Anterior cingulate cortex (tissue), 58 donors: ENCODE results near the gene SRR.
"Not testable (repeated sequence)": the region's sequence is repeated elsewhere in the genome, so short reads cannot be mapped to it uniquely, and the experiment has no call there.

Experiments
- DNase-seq, 58 donors: peaks; one replicate each; lab custom pipeline; 2025; lab: John Stamatoyannopoulos, UW

The SRR gene, protein sequence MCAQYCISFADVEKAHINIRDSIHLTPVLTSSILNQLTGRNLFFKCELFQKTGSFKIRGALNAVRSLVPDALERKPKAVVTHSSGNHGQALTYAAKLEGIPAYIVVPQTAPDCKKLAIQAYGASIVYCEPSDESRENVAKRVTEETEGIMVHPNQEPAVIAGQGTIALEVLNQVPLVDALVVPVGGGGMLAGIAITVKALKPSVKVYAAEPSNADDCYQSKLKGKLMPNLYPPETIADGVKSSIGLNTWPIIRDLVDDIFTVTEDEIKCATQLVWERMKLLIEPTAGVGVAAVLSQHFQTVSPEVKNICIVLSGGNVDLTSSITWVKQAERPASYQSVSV

GRCh38 chr17:2303204-2304188 lies at the start of gene SRR, which contains the start of gene SMG6:
SRR (plus strand) TSS chr17:2303950; CDS start chr17:2315561, 11,611 bp downstream.
SMG6 (minus strand) TSS chr17:2303785; CDS start chr17:2303720, 65 bp downstream.
- peak; percentile 49 to 94 (median 87) for DNase-seq

DNA sequence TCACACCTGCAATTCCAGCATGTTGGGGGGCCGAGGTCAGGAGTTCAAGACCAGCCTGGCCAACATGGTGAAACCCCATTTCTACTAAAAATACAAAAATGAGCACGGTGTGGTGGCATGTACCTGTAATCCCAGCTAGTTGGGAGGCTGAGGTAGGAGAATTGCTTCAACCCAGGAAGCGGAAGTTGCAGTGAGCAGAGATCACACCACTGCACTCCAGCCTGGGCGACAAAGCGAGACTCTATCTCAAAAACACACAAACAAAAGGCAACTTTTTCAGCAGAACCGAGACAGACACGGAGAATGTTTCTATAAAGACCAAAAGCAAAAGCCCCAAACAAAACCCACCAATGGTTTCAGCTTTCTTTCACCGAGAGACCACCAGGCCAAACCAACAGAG lies 44.9 kb upstream of the SRR start:
- DNase-seq: not testable (repeated sequence)

- DNase-seq: no peak
These were observed 43.8 kb upstream of the SRR start for GRCh38 chr17:2259769-2260536.

GRCh38 chr17:2262135-2262587 lies 41.6 kb upstream of the SRR start:
- DNase-seq: no peak

DNA sequence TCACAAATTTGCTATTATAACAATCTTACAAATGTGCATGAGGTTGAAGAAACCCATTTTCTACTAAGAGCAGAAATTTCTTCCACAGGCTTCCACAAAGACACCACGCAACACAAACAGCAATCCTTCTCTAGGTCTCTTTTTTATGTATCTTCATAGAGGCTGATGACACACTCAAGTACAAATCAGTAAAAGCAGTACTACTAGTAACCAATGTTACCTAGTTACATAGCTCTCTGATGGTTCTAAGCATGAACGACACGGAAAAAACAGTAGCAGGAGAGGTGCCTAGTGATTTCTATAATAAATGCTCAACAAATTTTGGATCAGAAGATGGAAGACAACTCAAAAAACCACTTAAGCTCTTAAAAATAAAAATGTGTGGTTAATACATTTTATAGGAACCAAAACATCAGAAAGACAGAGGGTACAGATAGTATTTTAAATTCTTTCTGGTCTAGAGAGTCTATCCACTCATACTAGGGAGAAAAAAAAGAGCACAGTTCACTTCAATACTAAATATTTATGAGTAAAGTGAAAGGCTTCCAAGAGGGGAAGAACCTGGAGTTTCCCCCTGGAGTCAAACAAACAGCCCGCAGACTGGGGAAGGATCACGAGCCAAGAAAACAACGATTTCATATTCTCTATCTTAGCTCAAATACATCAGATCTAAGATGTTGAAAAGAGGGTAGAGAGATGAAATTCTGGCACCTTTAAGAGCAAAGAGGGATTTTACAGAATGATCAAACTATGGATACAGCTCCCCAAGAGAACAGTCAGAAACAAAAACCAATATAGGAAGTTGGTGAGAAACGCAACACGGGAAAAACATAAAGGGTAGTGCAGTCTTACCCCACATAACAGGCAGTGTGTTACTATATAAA lies 40.3 kb upstream of the SRR start:
- no peak for DNase-seq

GRCh38 chr17:2264067-2264860 lies 39.5 kb upstream of the SRR start:
- DNase-seq: no peak

GRCh38 chr17:2265166-2265565 lies 38.6 kb upstream of the SRR start:
- not testable (repeated sequence) for DNase-seq

DNA sequence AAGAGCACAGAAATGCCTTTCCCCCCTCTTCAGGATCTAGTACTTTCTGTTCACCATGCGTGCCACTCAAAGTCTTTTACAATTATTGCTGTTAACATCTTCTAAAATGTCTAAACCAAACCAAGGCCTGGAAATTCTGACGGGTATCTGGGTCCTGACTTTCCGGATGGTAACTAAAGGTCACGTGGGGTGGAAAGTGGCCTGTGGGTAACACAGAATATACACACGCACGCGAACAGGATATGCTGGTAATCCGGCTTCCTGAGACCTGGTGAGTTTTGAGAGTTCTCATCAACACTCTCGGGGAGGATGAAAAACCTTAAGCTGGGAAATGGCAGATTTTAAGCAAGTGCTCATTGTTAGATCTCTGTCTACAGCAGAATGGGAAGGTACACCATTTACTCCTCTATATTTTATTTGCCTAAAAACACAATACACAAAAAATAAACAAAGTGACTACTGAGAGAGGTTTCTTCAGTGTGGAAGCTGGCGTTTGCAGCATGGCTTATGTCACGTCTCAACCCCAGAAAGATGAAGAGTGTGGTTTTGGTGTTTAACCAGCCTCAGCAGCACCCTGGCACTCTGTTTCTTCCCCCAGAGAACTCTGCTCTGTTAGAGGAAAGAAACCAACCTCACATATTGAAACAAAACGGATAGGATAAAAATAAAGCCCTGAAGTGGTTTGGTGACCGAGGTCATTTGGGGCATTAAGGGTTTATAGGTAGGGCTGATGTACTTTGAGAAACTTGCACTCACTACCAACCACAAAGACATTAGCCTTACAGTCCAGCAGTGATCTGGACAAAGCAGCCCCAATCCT lies 37.5 kb upstream of the SRR start:
- no peak for DNase-seq

- no peak for DNase-seq
These were observed 36.9 kb upstream of the SRR start for GRCh38 chr17:2266865-2267228.

- DNase-seq: no peak
These were observed 36.4 kb upstream of the SRR start for GRCh38 chr17:2267354-2267753.

DNA sequence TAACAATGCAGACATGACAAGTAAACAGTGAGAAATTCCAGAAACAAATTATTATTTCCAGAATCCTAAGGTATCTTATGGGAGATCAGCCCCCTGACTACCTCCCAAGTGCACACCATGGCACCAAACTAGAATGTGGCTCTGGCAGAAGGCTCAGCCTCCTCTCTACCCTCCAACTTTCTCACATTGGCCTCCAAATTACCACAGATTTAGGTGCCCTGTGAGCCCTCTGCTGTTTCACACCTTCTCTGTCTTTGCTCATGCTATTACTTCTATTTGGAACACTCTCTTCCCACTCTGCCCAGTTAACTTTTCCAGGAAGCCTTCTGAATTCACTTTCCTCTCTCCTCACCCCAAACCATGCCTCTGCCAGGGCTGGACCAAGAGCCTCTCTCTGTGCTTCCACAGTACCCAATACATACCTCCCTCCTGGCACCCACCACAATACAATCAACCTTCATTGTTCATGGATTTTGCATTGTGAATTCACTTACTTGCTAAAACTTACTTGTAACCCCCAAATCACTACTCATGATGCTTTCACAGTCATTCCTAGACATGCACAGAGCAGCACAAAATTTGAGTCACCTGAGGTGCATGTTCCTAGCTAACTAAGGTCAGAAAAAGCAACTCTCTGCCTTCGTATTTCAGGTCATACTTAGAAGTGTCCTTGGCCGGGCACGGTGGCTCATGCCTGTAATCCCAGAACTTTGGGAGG lies 31.6 kb upstream of the SRR start:
- DNase-seq: no peak

GRCh38 chr17:2274414-2274813 lies 29.3 kb upstream of the SRR start:
- no peak for DNase-seq

DNA sequence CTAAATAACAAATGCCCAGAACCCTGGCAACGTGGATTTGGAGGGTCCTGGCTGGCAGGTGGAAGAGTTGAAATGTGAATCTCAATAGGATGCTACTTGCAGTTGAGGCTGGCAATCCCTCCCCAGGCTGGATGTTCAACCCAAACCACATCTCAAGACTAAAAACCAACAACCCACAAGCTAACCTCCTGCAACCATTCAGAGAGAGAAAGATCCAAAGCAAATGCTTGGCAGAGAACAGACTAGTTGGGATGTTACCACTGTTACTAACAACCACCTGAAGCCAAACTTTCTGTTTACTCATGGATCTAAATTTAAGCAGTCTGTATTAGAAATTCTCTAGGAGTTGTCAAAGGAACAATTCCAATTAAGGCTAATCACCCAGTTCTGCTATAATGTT lies 28.0 kb upstream of the SRR start:
- DNase-seq: no peak

GRCh38 chr17:2277429-2278170 lies 26.1 kb upstream of the SRR start:
- DNase-seq: no peak

DNA sequence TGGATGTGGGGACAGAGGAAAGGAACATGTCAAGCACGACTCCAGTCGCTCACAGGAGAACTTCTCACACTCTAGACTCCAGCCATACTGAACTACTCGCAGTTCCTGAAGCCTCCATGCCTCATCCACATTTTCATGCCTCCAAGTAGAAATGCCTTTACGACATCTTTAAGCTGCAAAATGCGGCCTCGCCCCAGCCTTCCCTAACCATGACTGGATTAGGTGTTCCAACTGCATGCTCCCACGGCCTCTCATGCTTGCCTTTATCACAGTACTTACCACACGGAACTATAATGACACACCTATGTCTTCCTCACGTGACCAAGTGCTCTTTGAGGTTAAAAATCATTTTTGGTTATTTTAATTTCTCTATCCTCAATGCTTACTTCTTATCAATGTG lies 24.0 kb upstream of the SRR start:
- DNase-seq: no peak

DNA sequence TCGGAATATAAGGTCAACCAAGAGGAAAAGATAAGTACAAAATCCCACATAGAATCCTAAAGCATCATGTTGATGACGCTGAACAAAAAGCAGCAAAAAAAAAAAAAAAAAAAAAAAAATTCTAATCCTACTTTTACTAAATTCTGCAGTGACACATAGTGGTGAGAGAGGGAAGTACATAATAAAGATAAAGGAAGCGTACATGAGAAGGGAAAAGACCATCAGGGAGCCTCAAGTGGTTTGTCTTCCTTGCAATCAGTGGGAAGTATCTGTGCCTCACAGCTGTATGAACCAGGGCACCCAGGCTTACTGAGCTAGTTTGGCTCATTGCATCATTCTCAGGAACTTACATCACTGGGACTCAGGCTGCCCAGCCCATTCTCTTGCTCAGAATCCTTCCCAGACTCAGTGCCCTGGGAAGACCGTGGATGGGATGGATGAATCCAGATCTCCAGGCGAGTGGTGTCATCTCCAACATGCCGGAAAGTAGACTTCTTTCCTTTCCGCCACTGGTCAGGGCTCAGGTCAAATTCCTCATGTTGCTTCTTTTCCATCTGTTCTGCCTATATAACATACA lies 21.4 kb upstream of the SRR start:
- peak in 5 of 58 donors; percentile 2 to 19 (median 6) for DNase-seq
